Measurements from ENCODE around the gene GNLY. TPM values are rescaled to one million over a fixed set of nuclear protein-coding genes. Genes with fewer than 3 reads are reported as not detected.

Gene GNLY
- total RNA-seq, 1 donor from 2014 or later = not detected

- H3K9me3 ChIP-seq (ENCODE audit: control insufficient read depth in 3 of 3, low read length in 3 of 3) = no peaks in the 10 kb centered on the region
- H3K4me3 ChIP-seq (ENCODE audit: low read length in 3 of 3) = peak overlapping the region in 2 of 3 donors; percentile 48 to 49
- no peaks in the 10 kb centered on the region for H3K27me3 ChIP-seq (ENCODE audit: control insufficient read depth in 3 of 3, insufficient read depth in 3 of 3, low read length in 3 of 3)
- H3K27ac ChIP-seq (ENCODE audit: low read depth, low read length) = peak overlapping the region; percentile 93
- H3K9ac ChIP-seq (ENCODE audit: low read depth in 1 of 3, low read length in 3 of 3) = peak overlapping the region; percentile 57 to 90 (median 69)
- peaks cover 80 to 86% (median 81%) of the 10 kb centered on the region in 3 donors for H3K4me1 ChIP-seq (ENCODE audit: control insufficient read depth in 3 of 3, insufficient read depth in 3 of 3, low read length in 3 of 3)
- no peaks in the 10 kb centered on the region for H3K36me3 ChIP-seq (ENCODE audit: control insufficient read depth in 3 of 3, insufficient read depth in 3 of 3, low read length in 3 of 3)
Observed at GRCh38 chr2:85741211-85741832, 47.2 kb downstream of the GNLY start.

- peaks cover 79 to 84% (median 79%) of the 10 kb centered on the region in 3 donors for H3K4me1 ChIP-seq (ENCODE audit: control insufficient read depth in 3 of 3, insufficient read depth in 3 of 3, low read length in 3 of 3)
- H3K27ac ChIP-seq (ENCODE audit: low read depth, low read length) = peak overlapping the region; percentile 93
- peak overlapping the region in 2 of 3 donors; percentile 48 to 52 for H3K4me3 ChIP-seq (ENCODE audit: low read length in 3 of 3)
- H3K36me3 ChIP-seq (ENCODE audit: control insufficient read depth in 3 of 3, insufficient read depth in 3 of 3, low read length in 3 of 3) = no peaks in the 10 kb centered on the region
- H3K27me3 ChIP-seq (ENCODE audit: control insufficient read depth in 3 of 3, insufficient read depth in 3 of 3, low read length in 3 of 3) = no peaks in the 10 kb centered on the region
- peak overlapping the region; percentile 69 to 90 (median 75) for H3K9ac ChIP-seq (ENCODE audit: low read depth in 1 of 3, low read length in 3 of 3)
- H3K9me3 ChIP-seq (ENCODE audit: control insufficient read depth in 3 of 3, low read length in 3 of 3) = no peaks in the 10 kb centered on the region
Observed at GRCh38 chr2:85741833-85742455, 47.8 kb downstream of the GNLY start.

GRCh38 chr2:85743304-85743978 lies 49.3 kb downstream of the GNLY start:
- no peaks in the 10 kb centered on the region for H3K9me3 ChIP-seq (ENCODE audit: control insufficient read depth in 3 of 3, low read length in 3 of 3)
- peak overlapping the region; percentile 12 to 81 (median 41) for H3K9ac ChIP-seq (ENCODE audit: low read depth in 1 of 3, low read length in 3 of 3)
- H3K4me3 ChIP-seq (ENCODE audit: low read length in 3 of 3) = peak overlapping the region in 2 of 3 donors; percentile 27 to 60
- H3K27me3 ChIP-seq (ENCODE audit: control insufficient read depth in 3 of 3, insufficient read depth in 3 of 3, low read length in 3 of 3) = no peaks in the 10 kb centered on the region
- peak overlapping the region; percentile 93 for H3K27ac ChIP-seq (ENCODE audit: low read depth, low read length)
- H3K36me3 ChIP-seq (ENCODE audit: control insufficient read depth in 3 of 3, insufficient read depth in 3 of 3, low read length in 3 of 3) = no peaks in the 10 kb centered on the region
- H3K4me1 ChIP-seq (ENCODE audit: control insufficient read depth in 3 of 3, insufficient read depth in 3 of 3, low read length in 3 of 3) = peaks cover 76 to 83% (median 82%) of the 10 kb centered on the region in 3 donors

- Histone ChIP-seq H3K4me1 (ENCODE audit: control insufficient read depth in 3 of 3, insufficient read depth in 3 of 3, low read length in 3 of 3) (peaks cover 82 to 86% (median 84%) of the 10 kb centered on the region in 3 donors), H3K27me3 (ENCODE audit: control insufficient read depth in 3 of 3, insufficient read depth in 3 of 3, low read length in 3 of 3) (no peaks in the 10 kb centered on the region), H3K27ac (ENCODE audit: low read depth, low read length) (peak overlapping the region; percentile 93), H3K9ac (ENCODE audit: low read depth in 1 of 3, low read length in 3 of 3) (peak overlapping the region in 1 of 3 donors; percentile 41), H3K4me3 (ENCODE audit: low read length in 3 of 3) (peak overlapping the region in 1 of 3 donors; percentile 22), H3K36me3 (ENCODE audit: control insufficient read depth in 3 of 3, insufficient read depth in 3 of 3, low read length in 3 of 3) (no peaks in the 10 kb centered on the region), H3K9me3 (ENCODE audit: control insufficient read depth in 3 of 3, low read length in 3 of 3) (no peaks in the 10 kb centered on the region)
Observed at GRCh38 chr2:85744055-85744454, 49.9 kb downstream of the GNLY start.

GRCh38 chr2:85744741-85745601 lies 50.8 kb downstream of the GNLY start:
- H3K27me3 ChIP-seq (ENCODE audit: control insufficient read depth in 3 of 3, insufficient read depth in 3 of 3, low read length in 3 of 3) = no peaks in the 10 kb centered on the region
- peaks cover 87 to 90% (median 89%) of the 10 kb centered on the region in 3 donors for H3K4me1 ChIP-seq (ENCODE audit: control insufficient read depth in 3 of 3, insufficient read depth in 3 of 3, low read length in 3 of 3)
- H3K4me3 ChIP-seq (ENCODE audit: low read length in 3 of 3) = peak overlapping the region in 2 of 3 donors; percentile 35 to 46
- no peak overlapping the region for H3K9ac ChIP-seq (ENCODE audit: low read depth in 1 of 3, low read length in 3 of 3)
- no peaks in the 10 kb centered on the region for H3K9me3 ChIP-seq (ENCODE audit: control insufficient read depth in 3 of 3, low read length in 3 of 3)
- H3K27ac ChIP-seq (ENCODE audit: low read depth, low read length) = peak overlapping the region; percentile 19
- H3K36me3 ChIP-seq (ENCODE audit: control insufficient read depth in 3 of 3, insufficient read depth in 3 of 3, low read length in 3 of 3) = no peaks in the 10 kb centered on the region

- Histone ChIP-seq H3K4me1 (ENCODE audit: control insufficient read depth in 3 of 3, insufficient read depth in 3 of 3, low read length in 3 of 3) (peaks cover 86 to 91% (median 90%) of the 10 kb centered on the region in 3 donors), H3K4me3 (ENCODE audit: low read length in 3 of 3) (peak overlapping the region in 2 of 3 donors; percentile 35 to 46), H3K36me3 (ENCODE audit: control insufficient read depth in 3 of 3, insufficient read depth in 3 of 3, low read length in 3 of 3) (no peaks in the 10 kb centered on the region), H3K27ac (ENCODE audit: low read depth, low read length) (peak overlapping the region; percentile 19), H3K9ac (ENCODE audit: low read depth in 1 of 3, low read length in 3 of 3) (no peak overlapping the region), H3K9me3 (ENCODE audit: control insufficient read depth in 3 of 3, low read length in 3 of 3) (no peaks in the 10 kb centered on the region), H3K27me3 (ENCODE audit: control insufficient read depth in 3 of 3, insufficient read depth in 3 of 3, low read length in 3 of 3) (no peaks in the 10 kb centered on the region)
Observed at GRCh38 chr2:85745619-85746018, 51.5 kb downstream of the GNLY start.

- no peaks in the 10 kb centered on the region for H3K36me3 ChIP-seq (ENCODE audit: control insufficient read depth in 3 of 3, insufficient read depth in 3 of 3, low read length in 3 of 3)
- H3K9ac ChIP-seq (ENCODE audit: low read depth in 1 of 3, low read length in 3 of 3) = no peak overlapping the region
- no peaks in the 10 kb centered on the region for H3K9me3 ChIP-seq (ENCODE audit: control insufficient read depth in 3 of 3, low read length in 3 of 3)
- no peaks in the 10 kb centered on the region for H3K27me3 ChIP-seq (ENCODE audit: control insufficient read depth in 3 of 3, insufficient read depth in 3 of 3, low read length in 3 of 3)
- no peak overlapping the region for H3K27ac ChIP-seq (ENCODE audit: low read depth, low read length)
- no peak overlapping the region for H3K4me3 ChIP-seq (ENCODE audit: low read length in 3 of 3)
- H3K4me1 ChIP-seq (ENCODE audit: control insufficient read depth in 3 of 3, insufficient read depth in 3 of 3, low read length in 3 of 3) = peaks cover 86 to 91% (median 90%) of the 10 kb centered on the region in 3 donors
Observed at GRCh38 chr2:85746321-85747004, 52.3 kb downstream of the GNLY start.

- Histone ChIP-seq H3K27me3 (ENCODE audit: control insufficient read depth in 3 of 3, insufficient read depth in 3 of 3, low read length in 3 of 3) (no peaks in the 10 kb centered on the region), H3K4me1 (ENCODE audit: control insufficient read depth in 3 of 3, insufficient read depth in 3 of 3, low read length in 3 of 3) (peaks cover 85 to 91% (median 90%) of the 10 kb centered on the region in 3 donors), H3K9me3 (ENCODE audit: control insufficient read depth in 3 of 3, low read length in 3 of 3) (no peaks in the 10 kb centered on the region), H3K36me3 (ENCODE audit: control insufficient read depth in 3 of 3, insufficient read depth in 3 of 3, low read length in 3 of 3) (no peaks in the 10 kb centered on the region), H3K4me3 (ENCODE audit: low read length in 3 of 3) (no peak overlapping the region), H3K9ac (ENCODE audit: low read depth in 1 of 3, low read length in 3 of 3) (no peak overlapping the region), H3K27ac (ENCODE audit: low read depth, low read length) (no peak overlapping the region)
Observed at GRCh38 chr2:85747441-85747840, 53.3 kb downstream of the GNLY start.
